ENCODE results near the gene IFT52.
"Not testable (repeated sequence)": the region's sequence is repeated elsewhere in the genome, so short reads cannot be mapped to it uniquely, and the experiment has no call there.

Gene IFT52

DNA sequence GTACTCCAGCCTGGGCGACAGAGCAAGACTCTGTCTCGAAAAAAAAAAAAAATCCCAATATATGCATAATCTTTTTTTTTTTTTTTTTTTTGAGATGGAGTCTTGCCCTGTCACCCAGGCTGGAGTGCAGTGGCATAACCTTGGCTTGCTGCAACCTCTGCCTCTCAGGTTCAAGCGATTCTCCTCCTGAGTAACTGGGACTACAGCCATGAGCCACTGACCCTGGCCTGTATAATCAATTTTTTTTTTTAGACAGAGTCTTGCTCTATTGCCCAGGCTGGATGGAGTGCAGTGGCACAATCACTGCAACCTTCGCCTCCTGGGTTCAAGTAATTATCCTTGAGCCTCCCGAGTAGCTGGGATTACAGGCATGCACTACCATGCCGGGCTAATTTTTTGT lies 64.4 kb downstream of the IFT52 start:
- DNase-seq = not testable (repeated sequence)

DNA sequence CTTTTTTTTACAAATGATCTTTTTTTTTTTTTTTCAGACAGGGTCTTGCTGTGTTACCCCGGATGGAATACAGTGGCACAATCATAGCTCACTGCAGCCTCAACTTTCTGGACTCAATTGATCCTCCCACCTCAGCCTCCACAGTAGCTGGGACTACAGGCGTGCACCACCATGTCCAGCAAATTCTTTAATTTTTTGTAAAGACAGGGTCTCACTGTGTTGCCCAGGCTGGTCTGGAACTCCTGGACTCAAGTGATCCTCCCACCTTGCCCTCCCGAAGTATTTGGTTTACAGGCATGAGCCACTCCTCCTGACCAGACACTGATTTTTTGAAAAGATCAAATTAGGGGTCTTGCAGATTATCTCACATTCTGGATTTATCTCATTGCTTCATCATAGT lies 65.2 kb downstream of the IFT52 start:
- no peak for DNase-seq

DNA sequence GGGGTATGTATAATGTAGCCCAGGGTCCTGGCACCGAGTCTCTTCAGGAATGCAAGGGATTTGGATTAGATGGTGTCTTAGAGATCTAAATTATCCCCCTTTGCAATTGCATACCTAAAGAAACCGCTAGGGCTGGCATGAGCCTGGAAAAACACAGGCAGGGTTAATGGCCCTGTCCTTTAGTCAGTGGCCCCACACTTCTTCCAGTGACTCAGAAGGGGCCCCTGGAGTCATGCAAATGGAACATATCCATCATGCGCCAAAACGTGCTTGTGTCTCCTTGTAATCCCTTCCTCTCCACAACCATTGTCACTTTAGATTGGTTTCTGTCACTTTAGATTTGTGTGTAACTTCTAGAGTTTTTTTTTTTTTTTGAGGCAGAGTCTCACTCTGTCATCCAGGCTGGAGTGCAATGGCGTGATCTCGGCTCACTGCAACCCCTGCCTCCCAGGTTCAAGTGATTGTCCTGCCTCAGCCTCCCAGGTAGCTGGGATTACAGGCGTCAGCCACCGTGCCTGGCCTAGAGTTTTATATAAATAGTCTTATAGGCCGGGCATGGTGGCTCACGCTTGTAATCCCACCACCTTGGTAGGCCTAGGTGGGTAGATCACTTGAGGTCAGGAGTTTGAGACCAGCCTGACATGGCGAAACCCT lies 67.5 kb downstream of the IFT52 start:
- peak; percentile 82 for DNase-seq

DNA sequence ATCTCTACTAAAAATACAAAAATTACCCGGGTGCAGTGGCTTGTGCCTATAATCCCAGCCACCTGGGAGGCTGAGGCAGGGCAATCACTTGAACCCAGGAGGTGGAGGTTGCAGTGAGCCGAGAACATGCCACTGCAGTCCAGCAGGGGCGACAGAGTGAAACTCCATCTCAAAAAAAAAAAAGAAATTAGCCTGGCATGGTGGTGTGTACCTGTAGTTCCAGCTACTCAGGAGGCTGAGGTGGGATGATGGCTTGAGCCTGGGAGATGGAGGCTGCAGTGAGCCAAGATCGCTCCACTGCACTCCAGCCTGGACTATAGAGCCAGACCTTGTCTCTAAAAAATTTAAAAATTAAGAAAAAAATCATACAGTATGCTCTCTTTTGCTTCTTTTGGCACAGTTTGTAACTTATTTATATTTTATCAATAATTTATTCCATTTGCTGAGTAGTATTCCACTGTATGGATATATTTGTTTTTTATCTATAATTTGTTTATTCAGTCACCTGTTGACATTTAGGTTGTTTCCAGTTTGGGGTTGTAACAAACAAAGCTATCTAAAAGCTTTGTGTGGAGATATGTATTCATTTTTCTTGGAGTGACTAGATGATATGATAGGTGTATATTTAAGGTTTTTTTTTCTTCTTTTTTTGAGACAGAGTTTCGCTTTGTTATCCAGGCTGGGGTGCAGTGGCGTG lies 68.1 kb downstream of the IFT52 start:
- peak; percentile 17 for DNase-seq

DNA sequence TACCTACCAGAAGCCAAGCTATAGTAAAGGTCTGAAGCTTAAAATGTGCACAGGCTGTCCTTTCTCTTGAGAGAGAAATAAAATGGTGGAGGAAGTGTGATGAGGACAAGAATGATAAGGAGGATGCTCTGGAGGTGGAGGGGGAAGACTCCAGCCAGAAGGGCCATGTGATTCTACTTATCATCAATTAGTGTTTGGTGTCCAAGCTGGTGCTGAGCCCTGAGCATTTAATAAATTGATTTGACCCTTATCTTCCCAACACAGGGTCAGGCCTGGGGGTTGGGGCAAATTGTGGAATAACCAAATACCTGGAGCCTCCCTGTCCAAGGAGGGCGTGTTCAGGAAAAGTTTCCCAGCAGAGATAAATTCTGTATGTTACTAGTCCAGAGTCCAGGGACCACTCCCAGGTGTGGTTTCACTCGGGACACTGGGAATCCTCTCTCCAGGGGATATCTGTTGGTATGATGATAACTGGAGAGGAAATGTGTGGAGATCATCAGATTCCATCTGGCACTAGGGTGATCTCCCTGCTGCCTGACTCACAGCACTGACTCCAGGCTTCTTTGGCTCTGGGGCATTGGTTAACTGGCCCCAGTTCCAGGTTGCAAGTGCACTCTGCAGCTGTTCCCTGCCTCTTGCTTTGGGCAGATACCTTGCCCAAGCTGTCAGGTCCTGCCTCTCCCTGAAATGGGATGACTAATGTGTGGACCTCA lies 72.4 kb downstream of the IFT52 start:
- DNase-seq = no peak

DNA sequence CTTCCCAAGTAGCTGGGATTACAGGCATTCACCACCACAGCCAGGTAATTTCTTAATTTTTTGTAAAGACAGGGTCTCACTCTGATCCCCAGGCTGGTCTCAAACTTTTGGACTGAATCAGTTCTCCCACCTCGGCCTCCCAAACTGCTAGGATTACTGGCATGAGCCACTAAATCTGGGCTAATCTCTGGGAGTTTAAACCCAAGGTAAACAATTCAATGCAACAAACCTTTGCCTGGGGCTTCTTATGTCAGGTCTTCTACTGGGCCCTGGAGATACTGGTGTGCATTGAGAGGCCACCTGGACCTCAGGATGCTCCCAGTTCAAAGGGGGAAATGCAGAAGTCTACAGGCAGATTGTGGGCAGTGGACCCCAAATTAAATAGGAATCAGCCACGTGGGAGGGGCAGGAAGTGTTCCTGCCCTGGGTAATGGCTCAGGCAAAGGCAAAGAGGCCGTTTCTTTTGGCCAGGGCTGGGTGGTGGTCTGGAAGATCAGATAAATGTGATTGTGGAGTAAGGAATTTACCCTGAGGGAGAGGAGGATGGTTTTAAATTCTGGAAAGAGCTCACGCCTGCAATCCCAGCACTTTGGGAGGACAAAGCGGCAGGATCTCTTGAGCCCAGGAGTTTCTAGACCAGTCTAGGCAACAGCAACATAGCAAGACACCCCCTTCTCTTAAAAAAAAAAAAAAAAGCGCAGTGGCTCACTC lies 74.9 kb downstream of the IFT52 start:
- no peak for DNase-seq

DNA sequence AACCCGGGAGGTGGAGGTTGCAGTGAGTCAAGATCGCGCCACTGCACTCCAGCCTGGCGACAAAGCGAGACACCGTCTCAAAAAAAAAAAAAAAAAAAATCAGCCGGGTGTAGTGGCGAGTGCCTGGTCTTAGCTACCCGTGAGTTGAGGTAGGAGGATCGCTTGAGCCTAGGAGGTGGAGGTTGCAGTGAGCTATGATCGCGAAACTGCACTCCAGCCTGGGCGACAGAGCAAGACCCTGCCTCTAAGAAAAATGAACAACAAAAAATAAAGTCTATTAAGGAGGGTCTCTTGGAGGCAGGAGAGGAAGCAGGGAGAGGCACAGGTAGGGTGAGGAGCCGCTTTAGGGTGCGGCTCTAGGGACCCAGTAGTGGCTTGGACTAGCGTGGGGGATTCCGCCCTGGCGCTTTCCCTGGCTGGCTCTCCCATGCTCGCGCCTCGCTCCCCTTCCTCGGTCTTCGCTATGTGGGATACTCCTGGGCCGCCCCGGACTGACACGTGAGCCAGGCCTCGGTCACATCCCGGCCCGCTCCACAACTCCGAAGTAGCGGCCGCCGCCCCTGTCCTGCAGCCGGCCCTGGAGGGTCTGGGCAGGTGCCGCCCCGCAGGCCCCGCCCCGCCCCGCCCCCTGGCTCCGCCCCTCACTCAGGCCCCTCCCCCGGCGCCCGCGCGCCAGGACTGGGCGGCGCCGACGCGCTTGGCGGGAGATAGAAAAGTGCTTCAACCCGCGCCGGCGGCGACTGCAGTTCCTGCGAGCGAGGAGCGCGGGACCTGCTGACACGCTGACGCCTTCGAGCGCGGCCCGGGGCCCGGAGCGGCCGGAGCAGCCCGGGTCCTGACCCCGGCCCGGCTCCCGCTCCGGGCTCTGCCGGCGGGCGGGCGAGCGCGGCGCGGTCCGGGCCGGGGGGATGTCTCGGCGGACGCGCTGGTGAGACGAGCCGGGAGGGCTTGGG lies 75.9 kb downstream of the IFT52 start, which contains the start of gene MYBL2:
MYBL2 (plus strand) TSS at position 739 of the 953 bp plus-strand sequence; CDS start at position 909, 170 bp downstream.
- DNase-seq = peak; percentile 81

DNA sequence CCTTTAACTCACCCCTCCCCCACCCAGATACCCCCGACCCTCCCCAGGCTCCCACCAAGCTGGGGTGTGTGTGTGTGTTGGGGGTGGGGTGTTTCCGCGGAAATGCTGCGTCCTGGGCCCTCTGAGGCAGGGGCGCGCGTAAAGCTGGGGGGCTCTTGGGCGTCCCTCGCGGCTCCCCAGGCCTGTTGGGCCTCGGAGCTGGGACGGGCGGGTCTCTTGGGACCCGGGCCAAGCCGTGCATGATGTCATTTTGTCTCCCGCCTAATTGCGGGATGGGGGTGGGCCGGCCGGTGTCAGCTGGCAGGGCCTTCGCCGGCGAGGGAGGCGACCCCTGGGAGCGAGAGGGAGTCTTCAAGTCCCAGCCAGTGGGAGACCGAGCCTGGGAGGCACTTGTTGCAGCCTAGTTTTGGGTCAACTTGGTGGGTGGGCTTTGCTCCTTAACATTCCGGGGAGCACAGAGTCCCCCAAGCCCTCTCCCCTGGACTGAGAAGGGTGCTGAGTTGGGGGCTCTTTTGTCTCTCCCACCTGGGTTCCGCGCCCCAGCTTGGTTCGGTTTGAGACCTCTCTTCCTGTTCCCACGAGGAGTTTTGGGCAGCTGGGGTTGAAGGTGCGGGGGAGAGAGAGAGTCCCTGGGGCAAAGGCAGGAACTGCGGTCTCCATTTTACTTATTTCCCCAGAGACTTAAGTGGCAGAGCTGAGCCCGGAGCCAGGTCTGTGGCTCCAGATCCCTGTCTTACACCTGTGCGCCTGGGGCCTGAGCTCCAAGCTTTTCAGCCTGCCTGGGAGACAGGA lies 76.8 kb downstream of the IFT52 start:
- peak; percentile 47 for DNase-seq

DNA sequence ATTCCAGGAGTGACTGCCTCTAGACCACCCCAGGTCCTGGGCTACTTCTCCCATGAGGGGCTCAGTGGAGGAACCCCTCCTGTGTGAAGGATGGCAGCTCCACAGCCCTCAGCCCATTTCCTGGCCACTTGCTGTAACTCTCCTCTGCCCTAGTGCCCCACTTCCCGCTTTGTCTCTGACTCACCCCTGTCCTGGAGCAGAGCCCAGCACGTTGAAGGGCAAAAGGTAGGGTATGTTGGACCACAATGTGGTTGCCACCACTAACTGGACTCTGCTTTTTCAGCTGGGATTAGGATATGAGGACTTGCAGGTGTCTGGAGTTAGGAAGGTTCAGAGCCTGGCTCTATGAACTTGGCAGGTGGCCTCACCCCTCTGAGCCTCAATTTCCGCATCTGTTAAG lies 78.6 kb downstream of the IFT52 start:
- DNase-seq = no peak

DNA sequence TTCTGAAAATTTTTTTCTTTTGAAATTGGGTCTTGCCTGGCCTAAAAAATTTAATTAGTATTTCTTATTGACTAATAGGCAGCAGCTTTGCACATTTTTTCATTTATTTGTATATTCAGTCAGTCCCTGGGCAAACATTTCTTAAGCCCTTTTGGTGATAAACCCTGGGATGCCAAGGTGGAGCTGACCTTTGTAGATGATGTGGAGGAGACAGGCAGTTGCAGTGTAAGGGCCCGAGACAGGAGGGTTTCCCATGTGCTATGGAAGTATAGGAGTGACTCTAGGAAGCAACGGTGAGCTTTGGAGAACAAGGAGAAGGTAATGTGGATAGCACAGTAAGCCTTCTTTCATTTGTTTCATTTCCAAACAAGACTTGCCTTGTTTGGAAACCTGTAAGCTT lies 79.7 kb downstream of the IFT52 start:
- DNase-seq = no peak

DNA sequence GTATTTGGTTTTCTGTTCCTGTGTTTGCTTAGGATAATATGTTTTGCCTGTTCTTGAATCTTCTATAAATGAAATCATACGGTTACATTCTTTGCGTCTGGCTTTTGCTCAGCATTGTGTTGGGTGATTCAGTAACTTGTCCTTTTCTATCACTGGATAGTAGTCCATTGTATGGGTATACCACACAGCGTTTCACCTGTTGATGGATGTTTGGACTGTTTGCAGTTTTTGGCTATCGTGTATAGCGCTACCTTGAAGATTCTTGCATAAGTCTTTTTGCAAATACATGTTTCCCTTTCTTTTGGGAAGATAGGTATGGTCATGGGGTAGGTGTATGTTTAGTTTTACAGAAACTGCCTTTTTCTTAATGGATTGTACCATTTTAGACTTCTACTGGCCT lies 85.6 kb downstream of the IFT52 start:
- no peak for DNase-seq

DNA sequence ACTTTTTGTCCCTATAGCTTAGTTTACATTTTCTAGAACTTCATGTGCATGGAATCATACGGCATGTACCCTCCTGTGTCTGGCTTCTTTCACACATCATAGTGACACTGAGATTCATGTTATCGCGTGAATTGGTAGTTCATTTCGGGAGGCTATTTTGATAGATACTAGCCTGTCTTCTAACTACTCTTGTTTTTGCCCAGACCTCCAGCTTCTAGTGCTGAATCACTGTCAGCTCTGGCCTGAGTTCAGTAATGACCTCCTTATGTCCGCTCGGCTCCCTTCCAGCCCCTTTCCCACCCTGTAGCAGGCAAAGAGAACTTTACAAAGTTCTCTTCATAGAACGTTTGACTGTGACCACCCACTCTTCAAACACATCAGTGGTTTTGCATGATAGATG lies 90.2 kb downstream of the IFT52 start:
- no peak for DNase-seq

DNA sequence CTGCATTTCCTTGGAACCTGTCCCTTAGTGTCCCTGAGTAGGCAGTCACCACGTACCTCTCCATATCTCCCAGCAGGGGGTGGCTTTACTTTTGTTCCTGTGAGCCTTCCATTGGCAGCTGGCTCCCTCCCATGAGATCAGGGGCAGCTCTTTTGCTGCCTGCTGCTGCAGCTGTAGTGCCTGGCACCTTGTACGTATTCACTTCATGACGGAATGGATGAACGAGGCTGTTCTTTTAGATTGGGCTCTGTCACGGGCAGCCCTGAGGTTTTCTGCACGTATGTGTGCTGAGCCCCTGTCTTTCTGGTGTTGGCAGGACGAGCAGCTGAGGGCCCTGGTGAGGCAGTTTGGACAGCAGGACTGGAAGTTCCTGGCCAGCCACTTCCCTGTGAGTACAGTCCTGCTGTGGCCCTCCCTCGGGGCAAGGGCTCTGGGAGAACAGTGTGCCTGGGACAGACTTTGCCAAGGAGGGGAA lies 90.8 kb downstream of the IFT52 start:
- no peak for DNase-seq

DNA sequence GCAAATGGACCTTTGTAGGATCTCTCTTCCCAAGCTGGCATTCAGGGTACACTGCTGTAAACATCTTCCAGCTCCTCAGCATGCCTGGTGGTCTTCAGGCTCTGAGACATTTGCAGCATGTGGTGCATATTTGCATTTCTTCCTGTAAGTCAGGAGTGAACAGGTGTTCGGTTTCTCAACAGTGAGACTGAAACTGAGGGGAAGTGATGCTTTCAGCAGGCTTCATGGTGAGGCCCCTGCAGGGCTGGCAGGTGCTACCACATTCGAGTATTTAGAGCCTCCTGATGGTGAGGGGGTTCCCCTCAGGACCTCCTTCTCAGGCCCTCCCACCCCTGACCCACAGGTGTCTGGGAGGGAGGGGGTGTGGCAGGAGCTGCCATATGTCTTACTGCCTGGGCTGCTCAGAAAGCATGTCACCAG lies 91.3 kb downstream of the IFT52 start:
- DNase-seq = no peak

DNA sequence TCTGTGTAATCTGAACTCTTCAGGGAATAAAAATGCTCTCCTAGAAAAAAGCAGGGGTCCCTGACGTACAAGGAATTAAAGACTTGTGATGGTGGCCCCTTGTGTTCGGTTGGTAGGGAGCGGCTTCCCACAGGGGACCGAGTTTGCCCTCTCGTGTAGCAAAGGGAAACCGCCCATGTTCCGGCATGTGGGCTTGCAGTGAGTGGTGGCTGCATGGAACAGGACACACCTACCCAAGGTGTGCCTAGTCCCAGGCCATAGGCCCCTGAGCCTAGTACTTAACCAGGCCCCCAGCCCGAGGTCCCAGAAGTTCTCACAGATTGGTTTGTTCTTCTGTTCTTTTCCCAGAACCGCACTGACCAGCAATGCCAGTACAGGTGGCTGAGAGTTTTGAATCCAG lies 91.7 kb downstream of the IFT52 start:
- DNase-seq = no peak

DNA sequence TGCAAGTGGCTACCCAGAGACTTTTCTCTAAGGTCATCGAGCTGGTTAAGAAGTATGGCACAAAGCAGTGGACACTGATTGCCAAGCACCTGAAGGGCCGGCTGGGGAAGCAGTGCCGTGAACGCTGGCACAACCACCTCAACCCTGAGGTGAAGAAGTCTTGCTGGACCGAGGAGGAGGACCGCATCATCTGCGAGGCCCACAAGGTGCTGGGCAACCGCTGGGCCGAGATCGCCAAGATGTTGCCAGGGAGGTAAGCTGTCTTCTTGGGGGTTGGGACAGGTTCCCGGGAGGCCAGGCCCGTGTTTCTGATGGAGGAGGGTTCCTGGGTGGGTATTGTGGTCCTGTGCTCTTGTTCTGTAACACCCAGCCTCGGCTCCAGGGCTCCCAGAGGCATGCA lies 96.1 kb downstream of the IFT52 start:
- DNase-seq = no peak

DNA sequence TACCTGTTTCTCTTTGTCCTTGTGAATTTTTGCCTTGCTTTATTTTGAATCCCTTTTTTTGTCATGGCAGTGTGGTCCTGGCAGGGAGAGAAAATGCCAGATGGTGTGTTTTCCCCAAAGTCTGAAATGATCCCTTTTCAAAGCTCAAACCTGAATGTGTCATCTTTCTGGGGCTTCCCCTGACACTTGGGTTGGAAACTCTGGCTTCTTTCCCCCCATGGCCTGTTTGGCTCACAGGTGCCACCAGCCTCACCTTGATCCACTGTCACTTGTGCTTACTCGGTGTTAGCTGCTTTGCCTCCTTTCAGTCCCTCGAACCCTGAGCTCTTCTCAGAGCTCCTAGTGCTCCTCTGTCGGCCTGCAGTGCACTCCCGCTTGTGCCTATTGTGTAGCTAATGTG lies 98.4 kb downstream of the IFT52 start:
- peak; percentile 17 for DNase-seq

DNA sequence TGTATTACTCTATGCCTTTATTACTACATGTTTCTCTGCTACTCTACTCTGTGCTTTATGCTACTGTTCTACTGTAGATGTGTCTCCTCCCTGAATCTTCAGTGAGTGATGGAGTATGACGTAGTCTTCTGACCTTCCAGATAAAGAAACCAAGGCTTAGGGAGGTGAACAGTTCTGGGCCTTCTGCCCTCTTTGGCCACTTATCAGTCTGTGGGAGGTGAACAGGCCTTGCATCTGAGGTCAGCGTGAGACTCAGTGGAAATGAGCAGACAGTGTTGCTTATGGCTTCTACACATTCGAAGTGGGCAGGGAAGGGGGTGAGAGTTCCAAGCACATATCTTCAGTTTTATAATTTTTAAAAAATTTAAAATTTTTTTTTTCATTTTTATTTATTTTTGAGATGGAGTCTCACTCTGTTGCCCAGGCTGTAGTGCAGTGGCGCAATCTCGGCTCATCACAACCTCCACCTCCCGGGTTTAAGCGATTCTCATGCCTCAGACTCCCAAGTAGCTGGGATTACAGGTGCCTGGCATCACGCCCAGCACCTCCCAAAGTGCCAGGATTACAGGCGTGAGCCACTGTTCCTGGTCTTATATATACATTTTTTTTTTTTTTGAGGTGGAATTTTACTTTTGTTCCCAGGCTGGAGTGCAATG lies 100.3 kb downstream of the IFT52 start:
- no peak for DNase-seq

DNA sequence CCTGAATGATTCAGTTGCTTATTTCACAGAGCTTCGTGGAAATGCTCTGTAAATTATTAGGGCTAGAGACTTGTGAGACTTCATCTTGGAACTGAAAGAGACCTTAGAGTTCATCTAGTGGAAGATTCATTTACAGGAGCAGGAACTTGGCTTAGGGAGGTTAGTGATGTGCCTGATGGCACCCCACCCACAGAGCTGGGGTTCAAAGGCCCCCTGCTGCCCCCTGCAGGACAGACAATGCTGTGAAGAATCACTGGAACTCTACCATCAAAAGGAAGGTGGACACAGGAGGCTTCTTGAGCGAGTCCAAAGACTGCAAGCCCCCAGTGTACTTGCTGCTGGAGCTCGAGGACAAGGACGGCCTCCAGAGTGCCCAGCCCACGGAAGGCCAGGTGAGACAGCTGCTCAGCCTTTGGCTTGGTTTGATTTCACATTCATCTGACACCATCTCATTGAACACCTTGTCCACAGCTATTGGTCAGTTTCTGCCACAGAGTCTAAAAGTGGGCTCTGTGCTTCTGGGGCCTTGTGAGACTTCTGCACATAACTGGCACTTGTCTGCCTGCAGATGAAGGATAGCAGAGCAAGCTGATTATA lies 101.3 kb downstream of the IFT52 start:
- DNase-seq = peak; percentile 79

DNA sequence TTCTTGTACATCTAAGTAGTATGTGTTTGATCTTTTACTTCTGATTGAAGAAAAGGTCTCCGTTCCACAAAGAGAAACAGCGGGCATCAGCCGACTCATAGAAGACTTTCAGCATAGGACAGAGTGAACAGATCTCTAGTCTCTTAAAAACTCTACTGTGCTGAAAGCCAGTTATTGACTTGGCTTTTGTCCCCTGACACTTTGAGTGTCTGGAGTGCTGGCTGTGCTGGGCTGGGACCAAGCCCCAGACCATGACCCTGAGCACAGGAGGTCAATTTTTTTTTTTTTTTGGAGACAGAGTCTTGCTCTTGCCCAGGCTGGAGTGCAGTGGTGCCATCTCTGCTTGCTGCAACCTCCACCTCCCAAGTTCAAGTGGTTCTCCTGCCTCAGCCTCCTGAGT lies 104.0 kb downstream of the IFT52 start:
- no peak for DNase-seq

All from activated CD4-positive, alpha-beta T cell treated with anti-CD3 and anti-CD28 coated beads for 48 hours (primary cell).